Measurements from ENCODE around the gene SLC44A4.

- TF ChIP-seq CTCF (IDR thresholded peaks at IDR 0.05) = no peak
- TF ChIP-seq POLR2A (IDR thresholded peaks at IDR 0.05; ENCODE audit: low read length) = no peak
- no peak for TF ChIP-seq JUNB (IDR thresholded peaks at IDR 0.05)
- no peak for TF ChIP-seq TP53 (CRISPR knock-in tag; IDR thresholded peaks at IDR 0.05)
Measured at GRCh38 chr6:31838968-31839367, 39.8 kb downstream of the SLC44A4 start.
